Measurements from ENCODE around the gene MSRB2.

The MSRB2 gene

GRCh38 chr10:23111517-23112286, 16.3 kb downstream of the MSRB2 start:
- DNase-seq (ENCODE audit: low read depth in 2 of 2) = no peak

DNA sequence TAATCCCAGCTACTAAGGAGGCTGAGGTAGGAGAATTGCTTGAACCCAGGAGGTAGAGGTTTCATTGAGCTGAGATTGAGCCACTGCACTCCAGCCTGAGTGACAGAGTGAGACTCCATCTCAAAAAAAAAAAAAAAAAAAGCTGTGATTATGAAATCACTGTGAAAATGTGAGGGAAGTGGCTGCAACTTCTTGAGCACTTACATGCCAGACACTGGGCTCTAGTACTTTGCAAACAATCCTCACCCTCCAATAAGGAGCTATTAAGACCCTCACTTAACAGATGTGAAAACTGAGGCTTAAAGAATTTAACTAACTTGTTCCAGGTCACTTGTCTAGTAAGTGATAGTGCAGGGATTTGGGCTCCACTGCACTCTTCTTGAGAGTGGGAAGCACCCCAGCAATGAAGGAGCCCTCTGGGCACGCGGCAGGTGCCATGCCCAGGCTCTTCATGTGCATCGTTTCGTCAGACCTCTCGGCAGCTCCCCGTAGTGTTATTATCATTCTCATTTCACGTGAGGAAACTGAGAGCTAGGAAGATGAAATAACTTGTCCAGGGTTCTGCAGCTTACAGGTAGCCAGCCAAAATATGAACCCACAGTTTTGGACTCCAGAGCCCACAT, 19.0 kb downstream of the MSRB2 start:
- DNase-seq (ENCODE audit: low read depth in 2 of 2) = no peak

GRCh38 chr10:23116486-23117205, 21.3 kb downstream of the MSRB2 start:
- no peak for DNase-seq (ENCODE audit: low read depth in 2 of 2)

DNA sequence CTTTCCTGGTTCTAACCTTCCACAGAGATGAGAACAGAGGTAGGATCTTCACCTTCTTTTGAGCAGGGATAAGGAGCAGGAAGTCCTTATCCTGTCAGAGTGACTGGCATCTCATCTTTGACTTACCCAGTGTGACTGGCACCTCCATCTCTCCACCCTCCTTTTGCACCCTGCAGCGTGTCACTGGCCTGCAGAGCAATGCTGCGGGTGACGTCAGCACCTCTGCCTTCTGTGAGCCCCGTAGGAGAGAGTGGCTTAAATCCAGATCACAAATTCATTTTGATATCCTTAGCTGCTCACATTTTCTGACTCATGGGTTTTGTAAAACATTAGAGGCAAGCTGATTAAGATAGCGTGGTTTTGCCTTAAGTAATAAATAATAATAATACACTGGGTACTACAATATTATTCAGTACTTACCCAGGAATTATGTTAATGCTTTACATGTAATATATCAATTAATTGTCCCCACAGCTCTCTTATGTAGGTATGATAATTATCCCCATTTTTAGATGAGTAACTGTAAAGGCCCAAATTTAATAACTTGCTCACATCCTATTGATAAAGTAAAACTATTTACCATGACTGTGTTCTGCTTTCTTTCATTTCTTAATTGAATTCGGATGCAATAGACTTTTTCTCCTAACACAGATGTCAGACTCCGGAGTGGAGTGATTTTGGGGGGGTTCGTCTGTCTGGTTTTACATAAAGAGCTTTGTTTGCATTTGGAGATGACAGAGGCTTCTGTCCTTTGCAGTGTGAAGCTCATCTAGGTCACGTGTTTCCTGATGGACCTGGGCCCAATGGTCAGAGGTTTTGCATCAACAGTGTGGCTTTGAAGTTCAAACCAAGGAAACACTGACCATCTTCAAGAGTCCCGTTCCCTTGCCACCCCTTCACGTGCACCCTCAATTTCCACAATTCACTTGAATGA, 24.9 kb downstream of the MSRB2 start:
- DNase-seq (ENCODE audit: low read depth in 2 of 2) = no peak

DNA sequence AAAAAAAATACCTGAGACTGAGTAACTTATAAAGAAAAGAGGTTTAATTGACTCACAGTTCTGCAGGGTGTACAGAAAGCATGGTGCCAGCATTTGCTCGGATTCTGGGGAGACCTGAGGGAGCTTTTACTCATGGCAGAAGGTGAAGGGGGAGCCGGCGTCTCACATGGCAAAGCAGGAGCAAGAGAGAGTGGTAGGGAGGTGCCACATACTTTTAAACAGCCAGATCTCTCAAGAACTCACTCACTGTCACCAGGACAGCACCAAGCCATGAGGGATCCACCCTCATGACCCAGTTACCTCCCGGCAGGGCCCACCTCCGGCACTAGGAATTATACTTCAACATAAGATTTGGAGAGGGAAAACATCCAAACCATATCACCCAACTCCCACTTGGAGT, 25.8 kb downstream of the MSRB2 start:
- no peak for DNase-seq (ENCODE audit: low read depth in 2 of 2)

DNA sequence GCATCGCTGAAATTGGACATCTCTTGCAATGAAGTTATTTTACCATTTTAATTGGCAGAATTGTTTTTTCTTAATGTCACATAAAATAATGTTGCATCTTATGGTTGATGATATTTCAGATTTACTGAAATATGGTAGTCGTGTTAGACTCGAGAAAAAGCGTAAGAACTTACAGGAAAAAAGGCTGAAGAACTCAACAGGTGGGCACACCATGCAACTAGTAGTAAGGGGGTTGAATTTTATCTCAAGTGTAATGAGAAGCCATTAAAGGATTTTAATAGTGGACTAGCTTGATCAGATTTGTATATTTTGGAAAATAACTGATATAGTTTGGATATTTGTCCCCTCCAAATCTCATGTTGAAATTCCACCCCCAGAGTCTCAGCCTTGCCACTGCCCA, 41.1 kb downstream of the MSRB2 start:
- DNase-seq (ENCODE audit: low read depth in 2 of 2) = no peak

GRCh38 chr10:23139677-23140076, 44.3 kb downstream of the MSRB2 start:
- no peak for DNase-seq (ENCODE audit: low read depth in 2 of 2)

DNA sequence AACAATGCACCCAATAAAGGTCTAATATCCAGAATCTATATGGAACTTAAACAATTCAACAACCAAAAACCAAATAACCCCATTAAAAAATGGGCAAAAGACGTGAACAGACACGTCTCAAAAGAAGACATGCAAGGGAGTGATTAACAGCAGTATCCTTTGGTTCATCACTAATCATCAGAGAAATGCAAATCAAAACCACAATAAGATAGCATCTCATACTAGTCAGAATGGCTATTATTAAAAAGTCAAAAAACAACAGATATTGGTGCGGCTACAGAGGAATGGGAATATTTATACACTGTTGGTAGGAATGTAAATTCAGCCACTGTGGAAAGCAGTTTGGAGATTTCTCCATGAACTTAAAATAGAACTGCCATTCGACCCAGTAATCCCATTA, 46.6 kb downstream of the MSRB2 start:
- no peak for DNase-seq (ENCODE audit: low read depth in 2 of 2)

- no peak for DNase-seq (ENCODE audit: low read depth in 2 of 2)
Measured at GRCh38 chr10:23146258-23146657, 50.9 kb downstream of the MSRB2 start.

DNA sequence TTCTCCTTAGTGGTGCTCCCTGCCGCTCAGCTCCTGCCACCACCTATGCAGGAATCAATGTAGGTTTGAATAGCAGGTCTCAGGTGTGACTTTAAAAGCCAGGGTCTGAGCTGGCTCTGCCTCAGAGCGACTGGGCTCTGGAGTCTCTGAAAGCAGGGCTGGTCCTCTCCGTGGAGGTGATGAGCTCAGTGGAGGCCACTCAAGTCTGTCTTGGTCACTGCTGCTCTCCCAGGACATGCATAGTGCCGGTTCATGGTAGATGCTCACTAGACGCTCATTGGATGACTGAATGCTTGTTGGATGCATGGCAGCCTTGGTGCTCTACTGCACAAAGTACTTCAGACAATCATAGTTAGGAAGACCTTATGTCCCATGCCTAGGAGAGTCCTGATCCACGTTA, 51.7 kb downstream of the MSRB2 start:
- no peak for DNase-seq (ENCODE audit: low read depth in 2 of 2)

DNA sequence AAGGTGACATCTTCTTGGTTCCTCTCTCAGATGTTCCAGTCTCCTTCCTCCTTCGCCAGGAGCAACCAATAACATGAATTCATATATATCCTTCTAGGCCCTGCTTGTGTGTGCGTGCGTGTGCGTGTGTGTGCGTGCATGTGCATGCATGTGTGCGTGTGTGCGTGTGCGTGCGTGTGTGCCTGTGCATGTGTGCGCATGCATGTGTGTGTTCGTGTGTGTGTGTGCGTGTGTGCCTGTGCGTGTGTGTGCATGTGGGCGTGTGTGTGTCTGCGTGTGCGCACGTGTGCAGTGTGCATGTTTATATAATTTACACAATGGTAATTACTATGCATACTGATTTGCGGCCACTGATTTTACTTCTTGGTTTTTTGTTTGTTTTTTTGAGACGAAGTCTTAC, 52.8 kb downstream of the MSRB2 start:
- DNase-seq (ENCODE audit: low read depth in 2 of 2) = no peak

GRCh38 chr10:23150091-23150490, 54.7 kb downstream of the MSRB2 start:
- DNase-seq (ENCODE audit: low read depth in 2 of 2) = no peak

DNA sequence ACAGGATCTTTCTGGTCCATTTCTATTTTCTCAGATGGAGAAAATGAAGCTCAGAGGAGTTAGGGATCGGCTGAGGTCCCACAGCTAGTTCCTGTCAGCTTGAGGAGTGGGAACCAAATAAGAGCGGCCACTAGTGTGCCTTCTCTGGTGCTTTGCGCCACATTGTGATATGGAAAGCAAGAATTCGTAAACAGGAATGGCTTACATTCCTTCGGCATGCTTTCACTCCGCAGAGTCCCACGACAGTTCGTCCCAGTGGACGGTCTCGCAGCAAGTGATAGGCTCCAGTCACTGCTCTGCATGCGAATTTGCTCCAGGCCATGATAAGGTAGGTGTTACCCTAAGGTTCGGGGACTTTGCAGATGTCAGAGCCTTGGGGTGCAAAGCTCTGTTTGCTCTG, 55.2 kb downstream of the MSRB2 start:
- DNase-seq (ENCODE audit: low read depth in 2 of 2) = no peak

GRCh38 chr10:23151071-23151470, 55.7 kb downstream of the MSRB2 start:
- DNase-seq (ENCODE audit: low read depth in 2 of 2) = no peak

DNA sequence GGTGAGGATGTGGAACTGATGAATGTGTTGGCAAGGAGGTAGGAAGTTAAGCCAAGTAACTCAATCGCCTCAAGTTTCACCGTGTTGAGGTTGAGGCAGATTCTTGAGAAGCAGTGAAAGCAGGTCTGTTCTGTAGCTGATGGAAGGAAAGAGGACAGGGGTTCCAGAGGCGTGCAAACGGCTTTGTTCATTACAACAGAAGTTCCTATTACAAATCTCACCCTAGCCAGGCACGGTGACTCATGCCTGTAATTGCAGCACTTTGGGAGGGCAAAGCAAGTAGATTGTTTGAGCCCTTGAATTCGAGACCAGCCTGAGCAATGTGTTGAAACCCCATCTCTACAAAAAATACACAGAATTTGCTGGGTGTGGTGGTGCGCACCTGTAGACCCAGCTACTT, 59.8 kb downstream of the MSRB2 start:
- DNase-seq (ENCODE audit: low read depth in 2 of 2) = no peak

DNA sequence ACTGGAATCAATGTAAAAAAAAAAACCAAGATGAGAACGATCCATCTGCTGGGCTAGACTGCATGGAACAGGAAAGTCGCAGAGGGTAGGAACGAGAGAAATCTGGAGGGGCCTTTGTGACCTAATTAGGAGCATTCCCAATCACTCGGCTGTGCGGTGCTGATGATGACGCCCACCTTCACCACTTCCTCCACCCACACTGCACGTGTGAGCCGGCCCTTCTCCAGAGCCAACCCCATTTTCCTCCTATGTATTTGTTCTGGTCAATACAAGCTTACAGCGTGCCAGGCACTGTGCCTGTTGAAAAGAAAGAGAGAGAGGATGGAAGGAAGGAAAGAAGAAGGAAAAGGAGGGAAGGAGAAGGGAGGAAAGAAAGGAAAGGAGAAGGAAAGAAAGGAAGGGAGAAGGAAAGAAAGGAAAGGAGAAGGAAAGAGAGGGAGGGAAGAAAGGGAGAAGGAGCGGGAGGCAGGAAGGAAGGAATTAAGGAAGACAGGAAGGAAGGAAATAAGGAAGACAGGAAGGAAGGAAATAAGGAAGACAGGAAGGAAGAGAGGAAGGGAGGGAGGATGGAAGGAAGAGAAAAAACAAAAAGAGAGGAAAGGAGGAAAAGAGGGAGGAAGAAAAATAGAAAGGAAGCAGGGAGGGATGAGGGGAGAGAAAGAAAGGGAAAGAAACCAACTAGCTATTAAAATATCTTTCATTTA, 61.2 kb downstream of the MSRB2 start:
- no peak for DNase-seq (ENCODE audit: low read depth in 2 of 2)

GRCh38 chr10:23157239-23157681, 61.9 kb downstream of the MSRB2 start:
- DNase-seq (ENCODE audit: low read depth in 2 of 2) = no peak

- no peak for DNase-seq (ENCODE audit: low read depth in 2 of 2)
Measured at GRCh38 chr10:23157691-23158369, 62.5 kb downstream of the MSRB2 start.

GRCh38 chr10:23158370-23158769, 63.0 kb downstream of the MSRB2 start:
- no peak for DNase-seq (ENCODE audit: low read depth in 2 of 2)

- DNase-seq (ENCODE audit: low read depth in 2 of 2) = no peak
Measured at GRCh38 chr10:23171232-23171876, 76.0 kb downstream of the MSRB2 start.

Measured in stimulated activated CD8-positive, alpha-beta memory T cell treated with anti-CD3 and anti-CD28 coated beads, Interleukin-7, amount 100 ng/mL, for 4 hours (primary cell).